ENCODE measurements around the gene SHISA4. TPM values are rescaled to one million over a fixed set of nuclear protein-coding genes. Genes with fewer than 3 reads are reported as not detected.

The SHISA4 gene
- total RNA-seq, 1 donor from 2014 or later, result 0.85 TPM

DNA sequence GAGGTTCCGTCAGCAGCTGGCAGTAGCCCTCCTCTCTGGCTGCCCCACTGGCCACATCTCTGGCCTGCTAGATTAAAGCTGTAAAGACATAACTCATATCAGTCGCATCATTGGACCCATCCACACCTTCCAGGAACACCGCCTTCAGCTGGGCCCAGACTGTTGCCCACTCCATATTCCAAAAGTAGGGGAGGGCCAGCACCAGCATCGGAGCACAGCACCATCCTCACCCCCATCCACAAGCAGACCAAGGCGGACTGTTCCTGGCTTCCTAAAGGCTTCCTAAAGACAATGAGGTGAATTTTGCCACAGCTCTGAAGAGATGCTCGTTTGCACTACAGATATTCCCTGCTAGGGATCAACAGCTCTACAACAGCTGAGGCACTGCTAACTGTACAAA is 3.5 kb downstream of the SHISA4 start:
- H3K27me3 Mint-ChIP-seq (ENCODE audit: unreplicated experiment), result peaks cover 27% of the 10 kb centered on the region
- H3K27ac Mint-ChIP-seq (ENCODE audit: unreplicated experiment), result no peak overlapping the region
- TF ChIP-seq, protein P1, sequence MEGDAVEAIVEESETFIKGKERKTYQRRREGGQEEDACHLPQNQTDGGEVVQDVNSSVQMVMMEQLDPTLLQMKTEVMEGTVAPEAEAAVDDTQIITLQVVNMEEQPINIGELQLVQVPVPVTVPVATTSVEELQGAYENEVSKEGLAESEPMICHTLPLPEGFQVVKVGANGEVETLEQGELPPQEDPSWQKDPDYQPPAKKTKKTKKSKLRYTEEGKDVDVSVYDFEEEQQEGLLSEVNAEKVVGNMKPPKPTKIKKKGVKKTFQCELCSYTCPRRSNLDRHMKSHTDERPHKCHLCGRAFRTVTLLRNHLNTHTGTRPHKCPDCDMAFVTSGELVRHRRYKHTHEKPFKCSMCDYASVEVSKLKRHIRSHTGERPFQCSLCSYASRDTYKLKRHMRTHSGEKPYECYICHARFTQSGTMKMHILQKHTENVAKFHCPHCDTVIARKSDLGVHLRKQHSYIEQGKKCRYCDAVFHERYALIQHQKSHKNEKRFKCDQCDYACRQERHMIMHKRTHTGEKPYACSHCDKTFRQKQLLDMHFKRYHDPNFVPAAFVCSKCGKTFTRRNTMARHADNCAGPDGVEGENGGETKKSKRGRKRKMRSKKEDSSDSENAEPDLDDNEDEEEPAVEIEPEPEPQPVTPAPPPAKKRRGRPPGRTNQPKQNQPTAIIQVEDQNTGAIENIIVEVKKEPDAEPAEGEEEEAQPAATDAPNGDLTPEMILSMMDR (IDR thresholded peaks at IDR 0.05; ENCODE audit: unreplicated experiment), result no peak
- DNase-seq (ENCODE audit: low spot score), result no peak
- H3K9me3 Mint-ChIP-seq (ENCODE audit: unreplicated experiment), result no peaks in the 10 kb centered on the region
- peaks cover 5% of the 10 kb centered on the region for H3K36me3 Mint-ChIP-seq (ENCODE audit: low read depth, unreplicated experiment)
- H3K4me3 Mint-ChIP-seq (ENCODE audit: unreplicated experiment), result no peak overlapping the region
- H3K4me1 Mint-ChIP-seq (ENCODE audit: unreplicated experiment), result peaks cover 3% of the 10 kb centered on the region

DNA sequence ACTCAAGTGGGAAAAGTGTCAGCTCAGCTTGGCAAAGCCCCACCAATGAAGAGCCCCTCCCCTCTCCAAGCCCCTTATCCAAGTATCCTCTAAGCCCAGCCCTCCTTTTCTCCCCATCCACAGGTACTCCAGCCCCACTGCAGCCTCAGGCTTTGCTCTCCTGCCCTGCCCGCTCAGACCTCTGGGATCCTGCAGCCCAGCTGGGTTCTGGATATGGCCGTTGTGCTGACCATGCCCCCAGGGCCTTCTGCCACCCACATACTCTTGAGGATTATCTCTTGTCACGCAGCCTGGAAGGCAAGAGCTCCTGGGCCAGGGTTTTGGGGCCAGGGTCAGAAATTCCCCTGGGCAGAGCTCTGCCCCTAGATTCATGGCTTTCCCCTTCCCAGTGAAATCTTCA is 4.7 kb downstream of the SHISA4 start:
- no peak overlapping the region for H3K27ac Mint-ChIP-seq (ENCODE audit: unreplicated experiment)
- peaks cover 22% of the 10 kb centered on the region for H3K27me3 Mint-ChIP-seq (ENCODE audit: unreplicated experiment)

GRCh38 chr1:201894343-201895119 is 5.8 kb downstream of the SHISA4 start:
- H3K36me3 Mint-ChIP-seq (ENCODE audit: low read depth, unreplicated experiment), result peaks cover 5% of the 10 kb centered on the region

More for the DNA sequence above, 4.7 kb downstream of the SHISA4 start:
- no peaks in the 10 kb centered on the region for H3K9me3 Mint-ChIP-seq (ENCODE audit: unreplicated experiment)
- H3K36me3 Mint-ChIP-seq (ENCODE audit: low read depth, unreplicated experiment), result peaks cover 5% of the 10 kb centered on the region
- TF ChIP-seq, protein P1 (IDR thresholded peaks at IDR 0.05; ENCODE audit: unreplicated experiment), result no peak
- H3K4me1 Mint-ChIP-seq (ENCODE audit: unreplicated experiment), result peaks cover 3% of the 10 kb centered on the region
- H3K4me3 Mint-ChIP-seq (ENCODE audit: unreplicated experiment), result no peak overlapping the region
- DNase-seq (ENCODE audit: low spot score), result no peak

GRCh38 chr1:201895120-201895665 is 6.5 kb downstream of the SHISA4 start:
- H3K27ac Mint-ChIP-seq (ENCODE audit: unreplicated experiment), result no peak overlapping the region
- peaks cover 3% of the 10 kb centered on the region for H3K4me1 Mint-ChIP-seq (ENCODE audit: unreplicated experiment)
- no peaks in the 10 kb centered on the region for H3K9me3 Mint-ChIP-seq (ENCODE audit: unreplicated experiment)
- H3K36me3 Mint-ChIP-seq (ENCODE audit: low read depth, unreplicated experiment), result peaks cover 5% of the 10 kb centered on the region
- H3K4me3 Mint-ChIP-seq (ENCODE audit: unreplicated experiment), result peak overlapping the region; percentile 37
- H3K27me3 Mint-ChIP-seq (ENCODE audit: unreplicated experiment), result peaks cover 20% of the 10 kb centered on the region
- no peak for DNase-seq (ENCODE audit: low spot score)
- TF ChIP-seq, protein P1 (IDR thresholded peaks at IDR 0.05; ENCODE audit: unreplicated experiment), result no peak

More at GRCh38 chr1:201894343-201895119, 5.8 kb downstream of the SHISA4 start:
- peaks cover 22% of the 10 kb centered on the region for H3K27me3 Mint-ChIP-seq (ENCODE audit: unreplicated experiment)
- H3K9me3 Mint-ChIP-seq (ENCODE audit: unreplicated experiment), result no peaks in the 10 kb centered on the region
- TF ChIP-seq, protein P1 (IDR thresholded peaks at IDR 0.05; ENCODE audit: unreplicated experiment), result no peak
- no peak overlapping the region for H3K4me3 Mint-ChIP-seq (ENCODE audit: unreplicated experiment)
- no peak for DNase-seq (ENCODE audit: low spot score)
- H3K27ac Mint-ChIP-seq (ENCODE audit: unreplicated experiment), result no peak overlapping the region
- H3K4me1 Mint-ChIP-seq (ENCODE audit: unreplicated experiment), result peaks cover 3% of the 10 kb centered on the region
